Measurements from ENCODE around the gene PHLDA3. TPM values are rescaled to one million over a fixed set of nuclear protein-coding genes. Genes with fewer than 3 reads are reported as not detected.

Gene PHLDA3
- total RNA-seq, 1 experiment from 2014 or later = 10.5 TPM

DNA sequence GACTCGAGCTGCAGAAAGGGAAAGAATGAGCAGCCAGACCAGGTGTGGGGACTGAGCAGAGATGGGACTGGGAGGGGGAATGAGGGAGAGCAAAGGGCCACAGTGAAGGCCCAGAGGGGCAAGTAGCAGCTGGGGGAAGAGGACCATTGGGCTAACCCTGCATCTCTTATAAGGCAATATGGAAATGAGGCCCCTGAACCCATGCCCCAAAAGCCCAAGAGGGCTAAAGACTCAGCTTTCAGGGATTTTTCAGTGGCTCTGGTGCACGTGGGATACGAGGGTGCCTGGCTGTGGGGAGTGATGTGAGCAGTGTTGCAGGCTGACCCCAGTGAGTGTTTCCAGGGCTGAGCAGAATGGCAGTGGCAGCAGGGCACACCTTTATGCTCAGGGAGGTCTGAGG lies 47.0 kb downstream of the PHLDA3 start:
- H3K4me1 ChIP-seq = peaks cover 7% of the 10 kb centered on the region
- BruUV-seq (replicated peaks) = no TSS peak
- H3K9me3 ChIP-seq = no peaks in the 10 kb centered on the region
- POLR2A ChIA-PET = no interaction called here
- TF ChIP-seq CTCF (IDR thresholded peaks at IDR 0.05; ENCODE audit: insufficient read depth in 1 of 2, low read depth in 1 of 2, low read length in 1 of 2, severe bottlenecking in 1 of 2, unreplicated experiment in 1 of 2) = no peak
- intact Hi-C loops (cut with micrococcal nuclease; ENCODE audit: unreplicated experiment) = no loop called here
- DNase-seq = no peak
- CTCF ChIA-PET = no interaction called here
- H3K27me3 ChIP-seq (replicated peaks; ENCODE audit: control insufficient read depth, insufficient read depth, low read length) = no peaks in the 10 kb centered on the region
- no peaks in the 10 kb centered on the region for H3K36me3 Mint-ChIP-seq (ENCODE audit: insufficient read depth, unreplicated experiment)
- H3K36me3 ChIP-seq (ENCODE audit: control insufficient read depth, insufficient read depth, low read length) = no peaks in the 10 kb centered on the region
- H3K4me3 ChIP-seq (ENCODE audit: low read depth, low read length) = no peak overlapping the region
- no peaks in the 10 kb centered on the region for H3K9me3 Mint-ChIP-seq (ENCODE audit: unreplicated experiment)
- no peak overlapping the region for H3K27ac Mint-ChIP-seq (ENCODE audit: unreplicated experiment)
- no peaks in the 10 kb centered on the region for H3K27me3 Mint-ChIP-seq (ENCODE audit: insufficient read depth, unreplicated experiment)
- no peaks in the 10 kb centered on the region for H3K4me1 Mint-ChIP-seq (ENCODE audit: low read depth, unreplicated experiment)
- H3K4me3 Mint-ChIP-seq (ENCODE audit: unreplicated experiment) = no peak overlapping the region

GRCh38 chr1:201421041-201421440 lies 47.9 kb downstream of the PHLDA3 start:
- no peaks in the 10 kb centered on the region for H3K36me3 Mint-ChIP-seq (ENCODE audit: insufficient read depth, unreplicated experiment)
- Histone ChIP-seq H3K4me3 (ENCODE audit: low read depth, low read length) (no peak overlapping the region), H3K27me3 (replicated peaks; ENCODE audit: control insufficient read depth, insufficient read depth, low read length) (no peaks in the 10 kb centered on the region), H3K9me3 (no peaks in the 10 kb centered on the region), H3K4me1 (peaks cover 7% of the 10 kb centered on the region), H3K36me3 (ENCODE audit: control insufficient read depth, insufficient read depth, low read length) (no peaks in the 10 kb centered on the region)
- no peak overlapping the region for H3K4me3 Mint-ChIP-seq (ENCODE audit: unreplicated experiment)
- intact Hi-C loops (cut with micrococcal nuclease; ENCODE audit: unreplicated experiment) = no loop called here
- no peak overlapping the region for H3K27ac Mint-ChIP-seq (ENCODE audit: unreplicated experiment)
- no peaks in the 10 kb centered on the region for H3K9me3 Mint-ChIP-seq (ENCODE audit: unreplicated experiment)
- POLR2A ChIA-PET = no interaction called here
- CTCF ChIA-PET = interaction anchor here (0.6 kb wide), 1 partner anchor 1506 kb away, joined by 3 read pairs; no protein-coding TSS in a partner anchor
- no peaks in the 10 kb centered on the region for H3K4me1 Mint-ChIP-seq (ENCODE audit: low read depth, unreplicated experiment)
- no peak for DNase-seq
- no TSS peak for BruUV-seq (replicated peaks)
- no peak for TF ChIP-seq CTCF (IDR thresholded peaks at IDR 0.05; ENCODE audit: insufficient read depth in 1 of 2, low read depth in 1 of 2, low read length in 1 of 2, severe bottlenecking in 1 of 2, unreplicated experiment in 1 of 2)
- no peaks in the 10 kb centered on the region for H3K27me3 Mint-ChIP-seq (ENCODE audit: insufficient read depth, unreplicated experiment)

GRCh38 chr1:201420608-201421002 lies 48.4 kb downstream of the PHLDA3 start:
- intact Hi-C loops (cut with micrococcal nuclease; ENCODE audit: unreplicated experiment) = no loop called here
- H3K4me3 ChIP-seq (ENCODE audit: low read depth, low read length) = no peak overlapping the region
- peaks cover 7% of the 10 kb centered on the region for H3K4me1 ChIP-seq
- Mint-ChIP-seq H3K36me3 (ENCODE audit: insufficient read depth, unreplicated experiment) (no peaks in the 10 kb centered on the region), H3K4me3 (ENCODE audit: unreplicated experiment) (no peak overlapping the region), H3K27ac (ENCODE audit: unreplicated experiment) (no peak overlapping the region), H3K9me3 (ENCODE audit: unreplicated experiment) (no peaks in the 10 kb centered on the region), H3K27me3 (ENCODE audit: insufficient read depth, unreplicated experiment) (no peaks in the 10 kb centered on the region), H3K4me1 (ENCODE audit: low read depth, unreplicated experiment) (no peaks in the 10 kb centered on the region)
- no peaks in the 10 kb centered on the region for H3K9me3 ChIP-seq
- BruUV-seq (replicated peaks) = no TSS peak
- no peak for DNase-seq
- CTCF ChIA-PET = interaction anchor here (0.6 to 1.6 kb wide), 2 partner anchors 15 to 1507 kb away, joined by 3 read pairs; no protein-coding TSS in a partner anchor
- H3K27me3 ChIP-seq (replicated peaks; ENCODE audit: control insufficient read depth, insufficient read depth, low read length) = no peaks in the 10 kb centered on the region
- POLR2A ChIA-PET = no interaction called here
- no peaks in the 10 kb centered on the region for H3K36me3 ChIP-seq (ENCODE audit: control insufficient read depth, insufficient read depth, low read length)
- no peak for TF ChIP-seq CTCF (IDR thresholded peaks at IDR 0.05; ENCODE audit: insufficient read depth in 1 of 2, low read depth in 1 of 2, low read length in 1 of 2, severe bottlenecking in 1 of 2, unreplicated experiment in 1 of 2)
